Mucosa of descending colon (tissue), 3 donors: ENCODE data around the gene LGALS12. TPM values are rescaled to one million over a fixed set of nuclear protein-coding genes. Genes with fewer than 3 reads are reported as not detected.

Experiments used
- ATAC-seq: fragments of 200-7000 bp; cut with Tn5 transposase; one replicate; pipeline ENCODE4 v1.9.1; 2020; ENCODE audit warnings: mild to moderate bottlenecking, moderate library complexity
- DNase-seq, 3 donors: peaks; one replicate each; pipeline ENCODE4 v3.0.0-alpha.2; 2020
- H3K36me3 ChIP-seq: fragments of 200-600 bp; one replicate; pipeline ENCODE4 v1.8.0; 2021; ENCODE audit warnings: low read depth, mild to moderate bottlenecking
- H3K4me1 ChIP-seq: fragments of 200-600 bp; one replicate; pipeline ENCODE4 v1.8.0; 2021; ENCODE audit warnings: low read depth, mild to moderate bottlenecking
- H3K4me3 ChIP-seq: fragments of 200-600 bp; one replicate; pipeline ENCODE4 v1.8.0; 2021; ENCODE audit warnings: mild to moderate bottlenecking
- H3K9me3 ChIP-seq: fragments of 200-600 bp; one replicate; pipeline ENCODE4 v1.8.0; 2021; ENCODE audit warnings: mild to moderate bottlenecking
- CTCF ChIP-seq: fragments of 200-600 bp; IDR thresholded peaks from one replicate; pipeline ENCODE4 v1.8.0; 2022; ENCODE audit warnings: antibody characterized with exemption, mild to moderate bottlenecking
- intact Hi-C, 2 donors: fragments of 100-400 bp; cut with DNase I in 1 of 2; cut with micrococcal nuclease in 1 of 2; formaldehyde crosslinking; loops; one replicate each; pipeline versions ENCODE4 v1.11.0 to v1.11.1; 2022; cut with DNase I, micrococcal nuclease
- total RNA-seq, 3 donors: library from RNA; stranded (reverse); fragmentation: NEBNext Ultra II Directional in 2 of 3; extraction: Animal tissue kit (Norgen Biotek cat#: 25700) in 2 of 3; gene quantifications; one replicate each; pipeline versions ENCODE4 v1.2.1 to v1.2.4, GENCODE V29; 2021 to 2023
- donor health status: DM: no; HTN: no; CAD: no; lungs with moderate emphysema.
- donor health status: DM: no; HTN: no; CAD: no.
- donor health status: DM: no; HTN: yes; CAD: no.

Gene LGALS12
- total RNA-seq, 3 donors from 2014 or later, result 0.26 to 0.32 (median 0.29) TPM

GRCh38 chr11:63553759-63554158 lies 47.9 kb downstream of the LGALS12 start:
- Histone ChIP-seq H3K36me3 (no peaks in the 10 kb centered on the region), H3K9me3 (no peaks in the 10 kb centered on the region), H3K4me1 (peaks cover 4% of the 10 kb centered on the region), H3K4me3 (no peak overlapping the region)
- ATAC-seq (peak; percentile 40), DNase-seq (no peak)
- no peak for TF ChIP-seq CTCF
- intact Hi-C loops, result no loop called here

- intact Hi-C loops, result no loop called here
- no peak for DNase-seq
- H3K36me3 ChIP-seq, result no peaks in the 10 kb centered on the region
These were observed 49.0 kb downstream of the LGALS12 start for GRCh38 chr11:63554877-63555223.

GRCh38 chr11:63556404-63557013 lies 50.6 kb downstream of the LGALS12 start:
- DNase-seq (no peak), ATAC-seq (no peak)
- no peaks in the 10 kb centered on the region for H3K9me3 ChIP-seq
- intact Hi-C loops, result no loop called here
- H3K36me3 ChIP-seq, result no peaks in the 10 kb centered on the region
- H3K4me1 ChIP-seq, result peaks cover 10% of the 10 kb centered on the region
- no peak overlapping the region for H3K4me3 ChIP-seq
- TF ChIP-seq CTCF, result no peak

More at GRCh38 chr11:63554877-63555223, 49.0 kb downstream of the LGALS12 start:
- H3K4me3 ChIP-seq, result no peak overlapping the region
- no peak for TF ChIP-seq CTCF
- H3K9me3 ChIP-seq, result no peaks in the 10 kb centered on the region
- peaks cover 4% of the 10 kb centered on the region for H3K4me1 ChIP-seq
- no peak for ATAC-seq

GRCh38 chr11:63557570-63557969 lies 51.7 kb downstream of the LGALS12 start:
- Histone ChIP-seq H3K36me3 (no peaks in the 10 kb centered on the region), H3K4me3 (no peak overlapping the region), H3K9me3 (no peaks in the 10 kb centered on the region), H3K4me1 (peaks cover 10% of the 10 kb centered on the region)
- intact Hi-C loops, result no loop called here
- TF ChIP-seq CTCF, result no peak
- DNase-seq (no peak), ATAC-seq (peak; percentile 64)

- intact Hi-C loops, result no loop called here
- H3K4me3 ChIP-seq, result no peak overlapping the region
- peaks cover 6% of the 10 kb centered on the region for H3K4me1 ChIP-seq
- TF ChIP-seq CTCF, result no peak
- DNase-seq (no peak), ATAC-seq (peak; percentile 24)
- H3K36me3 ChIP-seq, result no peaks in the 10 kb centered on the region
- no peaks in the 10 kb centered on the region for H3K9me3 ChIP-seq
These were observed 52.7 kb downstream of the LGALS12 start for GRCh38 chr11:63558459-63559157.
